ENCODE data around the gene FCER2.

The FCER2 gene

DNA sequence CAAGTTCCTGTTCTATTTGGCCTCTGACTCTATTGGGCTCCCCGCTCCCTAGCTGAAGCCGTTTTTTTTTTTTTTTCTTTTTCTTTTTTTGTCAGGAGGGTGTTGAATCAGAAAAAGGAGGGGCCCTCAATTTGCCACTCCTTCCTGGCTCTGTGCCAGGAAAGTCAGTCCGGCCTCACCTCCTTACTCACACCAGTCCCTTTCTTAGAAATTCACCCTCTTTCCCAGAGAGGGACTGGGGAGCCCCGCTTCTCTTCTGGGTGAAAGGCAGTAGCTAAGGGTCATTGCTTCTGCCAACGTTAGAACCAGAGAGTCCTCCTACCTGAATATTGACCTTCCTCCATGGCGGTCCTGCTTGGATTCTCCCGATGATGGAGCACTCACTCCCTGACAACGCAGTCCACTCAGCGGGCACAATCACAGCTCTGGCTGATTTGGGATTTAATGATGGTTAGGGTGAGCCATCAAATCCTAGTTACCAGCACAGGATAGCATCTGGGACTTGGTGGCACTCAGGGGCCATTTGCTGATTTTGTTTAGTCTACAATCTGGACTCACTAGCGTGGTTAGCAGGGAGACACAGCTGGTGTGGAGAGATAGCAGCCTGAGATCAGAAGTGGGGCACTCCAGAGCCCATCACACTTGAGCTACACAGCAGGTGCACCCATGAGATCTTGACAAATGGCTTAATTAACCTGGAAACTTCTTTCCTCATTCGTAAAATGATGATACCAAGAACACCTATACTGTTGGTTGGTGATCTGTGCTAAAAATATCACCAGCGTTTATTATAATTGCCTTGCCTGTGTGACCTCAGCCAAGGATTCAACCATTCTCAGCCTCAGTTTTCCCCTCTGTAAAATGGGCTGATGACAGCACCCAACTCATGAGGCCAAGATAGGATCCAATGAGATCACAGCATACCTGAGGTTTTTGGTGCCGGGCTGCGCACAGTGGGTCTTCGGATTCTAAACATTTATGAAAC is 2.2 kb downstream of the FCER2 start:
- DNase-seq, result no peak

DNA sequence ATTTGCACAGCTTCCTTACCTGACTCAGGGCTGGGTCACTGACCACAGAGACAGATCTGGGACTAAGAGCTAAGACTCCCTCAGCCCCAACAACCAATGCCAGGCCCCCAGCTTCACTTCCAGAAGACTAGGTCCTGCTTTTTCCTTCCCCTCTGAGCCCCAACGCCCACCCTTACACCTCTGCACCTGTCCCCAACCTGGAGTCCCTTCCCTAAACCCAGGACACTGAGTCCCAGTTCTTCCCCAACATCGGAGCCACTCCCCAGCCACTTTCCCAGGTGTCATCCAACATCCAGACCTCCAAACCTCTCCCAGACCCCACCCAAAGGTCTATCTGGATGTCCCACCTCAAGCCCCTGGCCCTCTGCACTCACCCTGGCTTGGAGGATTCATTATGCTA is 2.9 kb downstream of the FCER2 start:
- DNase-seq, result no peak

DNA sequence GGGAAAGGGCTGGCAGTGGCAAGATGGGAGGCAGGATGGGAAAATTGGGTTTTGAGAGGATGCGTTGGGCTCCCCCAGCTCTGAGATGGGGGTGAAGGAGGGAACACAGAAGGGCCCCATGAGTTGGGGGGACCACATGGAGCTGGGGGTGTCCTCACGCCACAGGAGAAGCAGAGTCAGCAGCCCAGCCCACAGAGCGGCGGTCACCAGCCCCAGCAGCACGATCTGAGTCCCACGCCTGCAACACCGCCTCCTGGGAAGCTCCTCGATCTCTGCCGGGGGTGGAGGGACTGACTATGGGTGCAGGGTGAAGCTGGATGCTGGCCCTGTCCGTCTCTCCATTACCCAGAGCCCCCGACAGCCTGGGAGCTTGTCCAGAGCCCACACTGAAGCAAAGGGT is 3.3 kb downstream of the FCER2 start:
- DNase-seq, result no peak

DNA sequence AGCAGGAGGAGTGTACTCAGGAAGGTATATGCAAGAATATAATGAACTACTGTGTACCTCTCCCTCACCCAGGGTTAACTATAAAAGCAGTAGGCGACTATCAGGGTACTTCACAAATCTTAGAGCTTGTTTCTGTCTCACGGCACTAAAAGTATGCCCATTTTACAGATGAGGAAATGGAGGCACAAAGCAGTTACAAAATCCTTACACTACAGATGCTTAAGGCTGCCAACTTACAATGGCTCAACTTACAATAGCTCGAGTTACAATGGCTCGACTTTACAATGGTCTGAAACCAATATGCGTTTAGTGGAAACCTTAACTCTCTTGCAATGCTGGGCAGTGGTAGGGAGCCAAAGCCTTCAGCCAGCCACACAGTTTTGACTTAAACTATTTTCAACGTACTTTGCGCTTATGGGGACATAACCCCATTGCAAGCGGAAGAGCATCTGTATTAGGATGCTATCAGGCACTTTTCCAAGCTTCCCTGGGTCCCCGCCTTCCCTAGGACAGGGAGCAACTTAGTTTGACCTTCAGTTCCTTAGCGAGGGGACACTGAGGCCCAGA is 4.1 kb downstream of the FCER2 start:
- DNase-seq, result no peak

DNA sequence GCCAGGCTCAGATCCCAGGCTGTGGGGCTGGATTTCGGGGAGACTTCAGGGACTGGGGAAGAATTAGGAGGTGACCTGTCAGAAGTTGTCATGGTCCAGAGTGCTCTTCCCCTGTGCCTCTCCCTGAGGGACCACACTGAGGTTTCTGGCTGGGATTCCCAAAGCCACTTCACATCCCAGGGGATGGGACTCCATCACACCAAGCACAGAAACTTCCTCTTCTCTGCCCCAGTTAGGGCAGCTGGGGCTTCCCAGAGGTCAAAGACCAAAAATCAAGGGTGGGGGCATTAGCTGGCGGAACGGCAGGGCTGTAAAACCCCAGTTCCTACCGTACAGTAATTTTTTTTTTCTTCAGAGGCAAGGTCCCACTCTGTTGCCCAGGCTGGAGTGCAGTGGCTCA is 7.4 kb downstream of the FCER2 start:
- DNase-seq, result no peak

DNA sequence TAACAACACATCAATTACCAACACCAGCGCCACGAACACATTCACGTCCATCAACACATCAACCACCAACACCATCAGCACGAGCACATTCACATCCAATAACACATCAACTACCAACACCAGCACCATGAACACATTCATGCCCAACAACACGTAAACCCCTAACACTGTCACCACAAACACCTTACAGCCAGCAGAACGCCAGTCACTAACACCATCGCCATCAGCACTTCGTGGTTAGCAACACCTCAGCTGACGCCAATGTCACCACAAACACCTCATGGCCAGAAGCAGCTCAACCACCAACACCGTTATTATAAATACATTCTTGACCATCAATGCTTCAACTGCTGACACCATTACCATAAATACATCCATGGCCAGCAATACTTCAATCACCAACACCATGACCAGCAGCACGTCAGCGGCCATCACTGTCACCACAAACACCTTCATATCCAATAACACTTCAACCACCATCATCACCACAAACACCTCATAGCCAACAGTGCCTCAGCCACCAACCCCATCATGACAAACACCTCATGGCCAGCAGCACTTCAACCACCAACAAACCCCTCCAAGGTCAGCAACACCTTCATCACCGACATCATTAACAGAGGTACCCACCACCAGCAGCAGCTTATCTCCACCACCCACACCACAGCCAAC is 9.4 kb downstream of the FCER2 start:
- no peak for DNase-seq

DNA sequence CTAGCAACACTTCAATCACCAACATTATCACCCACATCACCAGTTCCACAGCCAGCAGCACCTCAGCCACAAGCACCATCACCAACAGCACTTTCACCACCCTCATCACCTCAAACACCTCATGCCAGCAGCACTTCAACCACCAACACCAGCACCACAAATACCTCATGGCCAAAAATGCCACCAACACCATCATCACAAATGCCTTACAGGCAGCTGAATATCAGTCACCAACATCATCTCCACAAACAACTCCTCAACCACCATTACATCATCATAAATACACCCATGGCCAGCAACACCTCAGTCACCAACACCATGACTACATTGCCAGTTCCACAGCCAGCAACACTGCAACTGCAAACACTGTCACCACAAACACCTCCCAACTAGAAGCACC is 10.4 kb downstream of the FCER2 start:
- no peak for DNase-seq

DNA sequence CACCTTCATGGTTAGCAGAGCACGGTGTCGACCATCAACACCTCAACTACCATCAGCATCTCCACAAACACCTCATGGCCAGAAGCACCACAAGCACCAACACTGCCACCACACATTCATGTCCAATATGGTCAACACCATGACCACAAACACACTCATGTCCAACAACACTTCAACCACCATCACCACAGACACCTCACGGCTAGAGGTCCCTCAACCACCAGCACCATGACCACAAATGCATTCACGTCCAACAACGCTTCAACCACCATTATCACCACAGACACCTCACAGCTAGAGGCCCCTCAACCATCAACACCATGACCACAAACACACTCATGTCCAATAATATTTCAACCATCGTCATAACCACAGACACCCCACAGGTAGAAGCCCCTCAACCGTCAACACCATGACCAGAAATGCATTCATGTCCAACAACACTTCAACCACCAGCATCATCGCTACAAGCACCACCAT is 11.1 kb downstream of the FCER2 start:
- no peak for DNase-seq

DNA sequence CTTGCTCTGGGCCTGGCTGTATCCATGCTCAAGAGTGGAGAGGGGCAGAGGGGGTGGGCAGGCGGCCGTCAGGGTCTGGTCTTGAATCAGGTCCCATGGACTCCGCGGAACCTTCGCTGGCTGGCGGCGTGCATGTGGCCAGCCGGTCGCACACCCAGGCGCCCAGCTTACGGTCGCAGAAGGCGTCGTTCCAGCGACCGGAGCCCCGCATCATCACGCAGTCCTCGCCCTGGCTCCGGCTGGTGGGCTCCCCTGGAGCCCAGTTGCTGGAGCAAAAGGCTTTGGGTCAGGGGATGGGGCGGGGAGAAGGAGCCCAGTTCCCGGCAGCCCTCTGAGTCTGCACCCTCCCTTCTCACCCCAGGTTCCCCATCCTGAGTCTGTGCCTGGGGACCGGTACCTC is 12.8 kb downstream of the FCER2 start:
- no peak for DNase-seq

DNA sequence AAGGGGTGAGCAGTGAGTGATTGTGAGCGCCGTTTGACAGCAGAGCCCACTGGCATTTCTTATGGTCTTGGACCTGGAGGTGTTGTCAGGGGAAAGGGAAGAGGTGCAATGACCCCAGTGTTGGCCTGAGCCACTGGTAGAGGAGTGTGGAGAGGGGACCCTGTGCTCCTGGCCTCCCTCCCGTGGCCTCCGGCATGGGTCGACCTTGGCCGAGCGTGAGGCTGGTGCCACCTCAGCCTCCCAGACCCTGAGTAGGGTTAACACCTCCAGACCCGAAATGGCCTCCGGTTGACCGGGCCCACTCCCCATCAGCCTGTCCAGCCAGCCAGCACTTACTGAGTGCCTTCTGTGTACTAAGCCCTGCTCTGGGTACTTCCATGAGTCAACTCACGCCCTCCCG is 14.8 kb downstream of the FCER2 start:
- no peak for DNase-seq

DNA sequence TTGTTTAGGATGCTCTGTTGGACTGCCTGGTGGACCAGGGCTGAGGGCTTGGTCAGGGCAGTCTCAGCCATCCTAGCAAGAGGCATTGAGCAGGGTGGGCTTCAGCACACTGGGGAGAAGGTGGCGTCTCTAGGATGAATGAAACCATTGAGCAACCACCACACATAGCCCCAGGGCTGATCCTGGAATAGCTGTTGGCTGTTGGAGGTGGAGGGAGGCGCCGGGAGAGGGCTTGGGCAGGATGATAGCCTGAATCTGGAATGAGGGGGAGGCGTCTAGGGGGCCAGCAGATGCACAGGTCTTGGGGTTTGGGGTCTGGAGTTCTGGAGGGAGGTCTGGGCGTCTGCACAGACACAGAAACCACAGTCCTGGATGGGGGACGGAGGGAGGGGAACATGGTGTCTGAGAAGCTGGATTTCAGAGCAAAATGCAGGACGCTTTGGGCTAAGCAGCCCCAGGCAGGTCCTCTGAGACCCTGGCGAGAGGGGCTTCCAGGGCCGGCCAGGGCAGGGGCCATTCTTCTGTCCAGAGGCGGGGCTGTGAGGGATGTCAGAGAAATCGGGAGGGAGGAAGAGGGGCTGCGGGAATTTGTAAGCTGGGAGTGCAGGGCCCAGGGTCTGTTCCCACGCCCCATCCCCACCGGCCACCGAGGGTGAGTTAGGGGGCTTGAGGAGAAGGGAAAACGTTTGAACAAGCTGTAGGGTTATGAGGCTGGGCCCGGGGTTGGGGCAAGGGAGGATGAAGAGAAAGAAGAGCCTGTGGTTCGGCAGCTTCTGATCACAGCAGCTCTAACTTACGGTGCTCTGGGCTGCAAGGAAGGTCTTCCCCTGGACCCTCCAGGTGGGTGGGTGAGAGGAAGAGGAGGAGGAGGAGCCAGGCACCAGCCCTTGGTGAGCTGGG is 16.1 kb downstream of the FCER2 start:
- no peak for DNase-seq

DNA sequence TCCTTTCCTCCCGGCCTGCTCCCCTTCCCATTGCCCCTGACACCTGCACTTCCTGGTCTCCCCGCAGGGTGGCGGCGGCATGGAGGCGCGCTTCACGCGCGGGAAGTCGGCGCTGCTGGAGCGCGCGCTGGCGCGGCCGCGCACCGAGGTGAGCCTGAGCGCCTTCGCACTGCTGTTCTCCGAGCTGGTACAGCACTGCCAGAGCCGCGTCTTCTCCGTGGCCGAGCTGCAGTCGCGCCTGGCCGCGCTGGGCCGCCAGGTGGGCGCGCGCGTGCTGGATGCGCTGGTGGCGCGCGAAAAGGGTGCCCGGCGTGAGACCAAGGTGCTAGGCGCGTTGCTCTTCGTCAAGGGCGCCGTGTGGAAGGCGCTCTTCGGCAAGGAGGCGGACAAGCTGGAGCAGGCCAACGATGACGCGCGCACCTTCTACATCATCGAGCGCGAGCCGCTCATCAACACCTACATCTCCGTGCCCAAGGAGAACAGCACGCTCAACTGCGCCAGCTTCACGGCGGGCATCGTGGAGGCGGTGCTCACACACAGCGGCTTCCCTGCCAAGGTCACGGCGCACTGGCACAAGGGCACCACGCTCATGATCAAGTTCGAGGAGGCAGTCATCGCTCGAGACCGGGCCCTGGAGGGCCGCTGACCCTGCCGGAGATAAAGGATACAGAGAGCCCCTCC is 19.6 kb downstream of the FCER2 start:
- no peak for DNase-seq

DNA sequence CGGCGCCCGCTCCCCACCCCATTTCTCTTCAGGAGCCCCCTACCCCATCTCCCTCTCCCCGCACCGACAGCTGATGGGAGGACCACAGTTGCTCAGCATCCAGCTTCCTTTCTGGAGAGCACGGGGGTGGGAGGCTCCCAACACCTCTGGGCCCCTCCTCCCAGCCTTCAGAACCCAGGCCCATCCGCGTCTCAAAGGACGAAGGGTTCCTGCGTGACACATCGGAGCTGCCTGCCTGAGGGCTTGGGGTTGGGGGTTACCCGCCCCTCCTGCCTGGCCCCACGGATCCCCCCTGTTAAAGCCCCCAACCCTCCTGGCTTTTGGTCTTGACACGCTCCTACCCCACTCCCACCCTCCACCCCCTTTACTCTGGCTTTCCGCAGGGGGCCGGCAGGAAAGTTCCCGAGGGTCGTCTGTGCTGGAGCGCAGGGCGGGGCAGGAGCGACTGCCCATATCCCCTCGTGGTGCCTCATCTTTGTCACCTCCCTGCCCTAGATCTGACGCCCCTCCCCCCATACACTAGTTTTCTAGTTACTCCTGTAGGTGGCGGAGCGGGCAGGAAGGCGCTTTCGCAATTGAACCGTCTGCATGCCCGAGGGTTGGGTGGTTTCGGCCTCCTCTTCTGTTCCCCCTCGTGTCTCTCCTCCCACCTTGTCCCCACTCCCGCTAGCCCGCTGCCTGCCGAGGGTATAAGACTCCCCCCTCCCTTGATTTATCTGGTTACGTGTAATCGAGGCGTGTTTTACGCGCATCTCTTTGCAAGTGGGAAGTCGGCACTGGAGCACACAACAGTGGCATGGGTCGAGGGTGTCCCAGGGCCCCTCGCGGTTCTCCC is 20.4 kb downstream of the FCER2 start:
- DNase-seq, result peak; percentile 95

DNA sequence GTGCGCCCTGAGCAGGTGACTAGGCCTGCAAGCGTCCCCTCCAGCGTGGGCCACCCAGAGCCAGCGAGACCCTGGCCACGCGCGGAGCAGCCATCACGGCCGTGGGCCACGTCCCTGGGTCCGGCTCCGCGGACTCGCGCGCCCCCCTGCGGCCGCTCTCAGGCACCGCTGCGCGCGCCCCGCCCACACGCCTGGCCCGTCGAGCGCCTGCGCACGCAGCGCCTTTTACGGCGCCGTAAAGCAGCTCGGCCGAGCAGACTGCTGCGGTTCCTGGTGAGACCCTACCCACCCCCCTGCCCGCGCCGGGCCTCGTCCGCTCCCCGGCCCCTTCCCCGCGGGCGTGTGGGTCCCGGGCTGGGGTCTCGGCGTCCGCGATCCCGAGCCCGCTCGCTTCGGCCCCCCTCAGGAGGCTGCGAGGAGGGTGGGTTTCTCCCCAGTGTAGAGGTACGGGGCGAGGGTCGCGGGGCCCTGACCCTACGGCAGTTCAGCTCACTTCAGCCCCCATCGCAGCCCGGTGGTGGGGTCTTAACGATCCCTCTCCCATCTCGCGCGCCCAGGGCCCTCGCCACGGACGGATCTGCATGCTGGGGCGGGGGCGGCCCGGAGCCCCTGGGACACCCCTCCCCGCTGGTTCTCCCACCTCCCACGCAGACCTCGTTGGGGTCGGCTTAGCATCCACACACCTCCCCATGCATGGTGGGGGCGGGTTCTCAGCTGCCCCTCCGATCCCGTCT is 21.2 kb downstream of the FCER2 start, which contains the start of gene TRAPPC5:
TSS of gene TRAPPC5 (plus strand) at position 228 of the 734 bp plus-strand sequence. CDS start 1,421 bp downstream, outside the sequence.
- peak; percentile 96 for DNase-seq

DNA sequence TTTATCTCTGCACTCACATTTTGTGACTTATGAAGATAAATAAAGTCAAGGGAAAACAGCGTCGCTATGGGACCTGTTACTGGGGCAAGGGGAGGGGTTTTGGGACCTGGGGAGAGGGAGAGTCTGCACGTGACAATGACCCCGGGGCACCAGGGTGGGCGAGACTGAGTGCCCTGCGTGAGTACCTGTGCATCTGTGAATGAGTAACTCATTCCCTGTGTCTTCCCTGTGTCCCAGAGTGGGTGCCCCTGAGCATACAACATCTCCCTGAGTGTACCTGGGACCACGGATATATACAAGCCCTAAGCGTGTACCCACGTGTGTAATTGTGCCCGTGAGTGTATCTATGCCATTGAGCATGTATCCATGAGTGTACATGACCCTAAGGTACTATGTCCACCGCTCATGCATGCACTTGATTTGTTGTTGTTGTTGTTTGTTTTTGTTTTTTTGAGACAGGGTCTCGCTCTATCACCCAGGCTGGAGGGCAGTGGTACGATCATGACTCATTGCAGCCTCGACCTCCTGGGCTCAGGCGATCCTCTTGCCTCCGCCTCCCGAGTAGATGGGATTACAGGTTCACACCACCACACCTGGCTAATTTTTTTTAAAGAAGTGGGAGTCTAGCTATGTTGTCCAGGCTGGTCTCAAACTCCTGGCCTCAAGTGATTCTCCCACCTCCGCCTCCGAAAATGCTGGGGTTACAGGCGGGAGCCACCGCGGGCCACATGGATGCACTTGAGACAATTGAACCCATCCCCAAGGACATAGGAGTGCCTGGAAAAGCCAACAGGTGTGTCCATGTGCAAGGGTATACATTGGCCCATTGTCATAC is 21.9 kb downstream of the FCER2 start:
- DNase-seq, result no peak

DNA sequence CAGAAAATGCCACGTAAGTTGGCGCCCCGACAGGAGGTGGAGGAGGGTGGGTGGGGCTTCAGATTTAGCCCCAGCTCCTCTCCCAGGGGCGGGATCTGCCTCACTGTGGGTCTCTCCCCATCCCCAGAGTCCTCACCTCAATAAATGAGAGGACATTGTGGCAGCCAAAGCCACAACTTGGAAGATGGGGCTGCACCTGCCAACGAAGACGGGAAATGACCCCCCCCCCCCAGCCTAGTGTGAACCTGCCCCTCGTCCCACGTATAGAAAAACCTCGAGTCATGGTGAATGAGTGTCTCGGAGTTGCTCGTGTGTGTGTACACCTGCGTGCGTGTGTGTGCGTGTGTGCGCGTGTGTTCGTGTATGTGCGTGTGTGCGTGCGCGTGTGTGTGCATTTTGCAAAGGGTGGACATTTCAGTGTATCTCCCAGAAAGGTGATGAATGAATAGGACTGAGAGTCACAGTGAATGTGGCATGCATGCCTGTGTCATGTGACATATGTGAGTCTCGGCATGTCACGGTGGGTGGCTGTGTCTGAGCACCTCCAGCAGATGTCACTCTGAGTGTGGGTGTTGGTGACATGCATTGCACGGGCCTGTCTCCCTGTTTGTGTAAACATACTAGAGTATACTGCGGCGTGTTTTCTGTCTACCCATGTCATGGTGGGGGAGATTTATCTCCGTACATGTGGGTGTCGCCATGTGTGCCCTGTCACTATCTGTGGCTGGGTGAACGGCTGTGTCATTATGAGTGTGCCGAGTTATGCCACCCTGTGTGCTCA is 22.8 kb downstream of the FCER2 start:
- DNase-seq, result peak; percentile 67

DNA sequence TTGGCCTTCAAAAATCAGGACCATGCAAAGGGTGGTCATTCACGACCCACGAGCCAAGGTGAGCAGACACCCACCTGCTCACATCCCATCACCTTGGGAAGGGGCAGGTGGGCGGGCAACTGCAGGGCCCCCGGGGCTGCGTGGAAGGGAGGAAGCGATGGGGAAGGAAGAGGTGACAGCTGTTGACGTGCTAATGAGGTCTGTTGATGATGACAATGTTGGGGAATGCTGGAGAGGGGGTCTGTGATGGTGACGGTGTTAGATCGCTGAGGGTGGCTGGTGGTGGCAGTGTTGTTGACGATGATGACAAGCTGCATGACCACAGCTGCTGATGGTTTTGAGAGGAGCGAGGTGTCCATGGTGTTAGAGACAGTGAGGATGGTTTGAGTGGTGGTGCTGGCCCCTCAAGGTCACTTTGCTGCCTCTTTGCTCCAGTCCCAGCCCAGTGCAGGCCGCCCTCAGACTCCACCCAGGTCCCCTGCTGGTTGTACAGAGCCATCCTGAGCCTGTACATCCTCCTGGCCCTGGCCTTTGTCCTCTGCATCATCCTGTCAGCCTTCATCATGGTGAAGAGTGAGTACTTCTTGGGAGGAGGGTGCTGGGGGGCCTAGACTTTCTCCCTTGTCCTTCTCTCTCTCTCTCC is 24.1 kb downstream of the FCER2 start:
- peak; percentile 45 for DNase-seq

DNA sequence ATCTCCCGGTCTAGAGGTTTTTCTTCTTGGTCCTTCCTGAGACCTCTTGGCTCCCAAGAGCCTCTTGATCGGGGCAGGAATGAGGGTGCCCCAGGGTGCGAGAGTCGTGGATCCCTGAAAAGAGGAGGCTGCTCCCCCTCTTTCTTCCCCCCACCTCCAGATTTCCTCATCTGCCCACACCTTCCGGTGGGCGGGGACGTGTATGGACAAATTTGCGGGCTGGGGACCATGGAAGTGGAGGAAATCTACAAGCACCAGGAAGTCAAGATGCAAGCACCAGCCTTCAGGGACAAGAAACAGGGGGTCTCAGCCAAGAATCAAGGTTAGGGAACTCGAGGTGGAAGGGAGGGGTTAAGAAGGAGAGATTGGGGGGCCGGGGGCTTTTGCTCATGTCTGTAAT is 25.1 kb downstream of the FCER2 start, which contains the start of gene MCEMP1:
TSS of gene MCEMP1 (plus strand) at position 237 of the 400 bp plus-strand sequence. CDS start at position 268, 31 bp downstream.
- DNase-seq, result no peak

All from eye (tissue), 1 donor.